CD14-positive monocyte (primary cell): ENCODE results near the gene REEP3. TPM values are rescaled to one million over a fixed set of nuclear protein-coding genes. Genes with fewer than 3 reads are reported as not detected.
A peak's percentile ranks its signal among the peaks of the same experiment; 100 is the strongest.

Experiments used
- DNase-seq, 3 donors: peaks; one replicate each; pipeline ENCODE4 v3.0.0-alpha.2; 2011 to 2022
- H2AFZ ChIP-seq: 2 replicates; pipeline ENCODE4 v1.6.0; 2012; ENCODE audit warnings: mild to moderate bottlenecking, low read depth, low read length, inconsistent platforms; ENCODE audit not compliant: insufficient read depth, poor library complexity, severe bottlenecking
- H3K27ac ChIP-seq, 2 donors: 1 replicate in 1 of 2; 2 replicates in 1 of 2; pipeline ENCODE4 v1.5.1; 2012 to 2013; ENCODE audit warnings: low read length in 2 of 2, control low read depth in 1 of 2, inconsistent platforms in 1 of 2, low read depth in 1 of 2, mild to moderate bottlenecking in 1 of 2
- H3K27me3 ChIP-seq, 2 donors: one replicate each; pipeline versions ENCODE4 v1.6.0 to v1.6.1; 2011 to 2013; ENCODE audit warnings: low read length in 2 of 2; ENCODE audit not compliant: control insufficient read depth in 2 of 2, insufficient read depth in 2 of 2
- H3K36me3 ChIP-seq, 2 donors: replicated peaks in 1 of 2; 1 replicate in 1 of 2; 2 replicates in 1 of 2; pipeline versions ENCODE4 v1.5.1 to v1.6.1; 2012 to 2013; ENCODE audit warnings: low read length in 2 of 2, control low read depth in 1 of 2, inconsistent platforms in 1 of 2, mild to moderate bottlenecking in 1 of 2; ENCODE audit not compliant: insufficient read depth in 2 of 2, control insufficient read depth in 1 of 2
- H3K4me1 ChIP-seq, 2 donors: 1 replicate in 1 of 2; 2 replicates in 1 of 2; pipeline versions ENCODE4 v1.5.1 to v1.6.1; 2012 to 2013; ENCODE audit warnings: low read length in 2 of 2, control low read depth in 1 of 2, inconsistent platforms in 1 of 2, mild to moderate bottlenecking in 1 of 2, moderate library complexity in 1 of 2; ENCODE audit not compliant: insufficient read depth in 2 of 2, control insufficient read depth in 1 of 2
- H3K4me2 ChIP-seq: replicated peaks from 2 replicates; pipeline ENCODE3; 2012; ENCODE audit warnings: low read length, moderate library complexity, mild to moderate bottlenecking; ENCODE audit not compliant: poor library complexity, severe bottlenecking; ENCODE audit errors: extremely low read depth
- H3K4me3 ChIP-seq, 3 experiments: fragments of 200-600 bp in 1 of 3; sonication (generic) in 1 of 3; replicated peaks in 1 of 3; 1 replicate in 2 of 3; 2 replicates in 1 of 3; pipeline ENCODE4 v1.5.1; 2011 to 2013; ENCODE audit warnings: low read length in 3 of 3, mild to moderate bottlenecking in 3 of 3, control low read depth in 2 of 3, low read depth in 2 of 3, inconsistent platforms in 1 of 3, moderate library complexity in 1 of 3
- H3K79me2 ChIP-seq: 2 replicates; pipeline ENCODE4 v1.6.0; 2012; ENCODE audit warnings: mild to moderate bottlenecking, control low read depth, inconsistent platforms, low read length, moderate library complexity; ENCODE audit not compliant: insufficient read depth
- H3K9ac ChIP-seq: 2 replicates; pipeline ENCODE4 v1.6.0; 2017; ENCODE audit warnings: low read length, mild to moderate bottlenecking; ENCODE audit not compliant: insufficient read depth, poor library complexity, severe bottlenecking
- H3K9me3 ChIP-seq, 2 donors: replicated peaks in 1 of 2; 1 replicate in 1 of 2; 2 replicates in 1 of 2; pipeline versions ENCODE4 v1.5.1 to v1.6.1; 2012 to 2013; ENCODE audit warnings: low read length in 2 of 2, control low read depth in 1 of 2; ENCODE audit not compliant: control insufficient read depth in 1 of 2, insufficient read depth in 1 of 2
- H4K20me1 ChIP-seq: 2 replicates; pipeline ENCODE4 v1.6.0; 2012; ENCODE audit warnings: mild to moderate bottlenecking, low read length, control low read depth, moderate library complexity; ENCODE audit not compliant: insufficient read depth
- H3K27ac Mint-ChIP-seq, 7 donors: one replicate each; pipeline ENCODE4 v1.8.0; 2020; ENCODE audit warnings: mild to moderate bottlenecking in 7 of 7, mixed read lengths in 7 of 7, moderate library complexity in 6 of 7, inconsistent platforms in 2 of 7
- H3K27me3 Mint-ChIP-seq, 3 donors: one replicate each; pipeline ENCODE4 v1.8.0; 2021 to 2022; ENCODE audit warnings: low read depth in 3 of 3, mild to moderate bottlenecking in 3 of 3, mixed read lengths in 3 of 3, moderate library complexity in 3 of 3, inconsistent platforms in 1 of 3
- H3K36me3 Mint-ChIP-seq, 2 donors: one replicate each; pipeline ENCODE4 v1.8.0; 2020; ENCODE audit warnings: mixed read lengths in 2 of 2, inconsistent platforms in 1 of 2, mild to moderate bottlenecking in 1 of 2
- H3K4me1 Mint-ChIP-seq: one replicate; pipeline ENCODE4 v1.8.0; 2020; ENCODE audit warnings: mild to moderate bottlenecking, mixed read lengths
- H3K4me3 Mint-ChIP-seq, 2 donors: one replicate each; pipeline ENCODE4 v1.8.0; 2020; ENCODE audit warnings: mild to moderate bottlenecking in 2 of 2, mixed read lengths in 2 of 2, moderate library complexity in 1 of 2
- H3K9me3 Mint-ChIP-seq, 7 donors: one replicate each; pipeline ENCODE4 v1.8.0; 2020 to 2022; ENCODE audit warnings: mixed read lengths in 7 of 7, mild to moderate bottlenecking in 6 of 7, moderate library complexity in 6 of 7, inconsistent platforms in 2 of 7
- WGBS: methylation state at CpG from one replicate; pipeline ENCODE4 v1.1.5; 2013; ENCODE audit warnings: missing lambda C conversion rate; ENCODE audit not compliant: insufficient coverage; 5-methylcytosine and 5-hydroxymethylcytosine counted together
- intact Hi-C, 2 donors: fragments of 100-400 bp; cut with micrococcal nuclease; formaldehyde crosslinking; loops; one replicate each; pipeline versions ENCODE4 v1.15.0 to v1.15.1; 2023
- polyA plus RNA-seq, 3 donors: library from polyadenylated mRNA; depleted of rRNA in 1 of 3; unstranded in 2 of 3; stranded (reverse) in 1 of 3; fragments of 300-500 nt in 2 of 3; fragments of >200 nt in 1 of 3; fragmentation: Illumina TruSeq in 2 of 3; gene quantifications; 1 replicate in 2 of 3; 2 replicates in 1 of 3; pipeline ENCODE4 v1.2.3, GENCODE V29; 2012 to 2021
- TF ChIP-seq, protein P1 (sequence below): fragments of 200-600 bp; IDR thresholded peaks from one replicate; pipeline ENCODE4 v1.8.0; 2022; ENCODE audit warnings: antibody characterized with exemption, mild to moderate bottlenecking

REEP3 gene
- polyA plus RNA-seq, 3 donors, result 9.1 to 17.7 (median 17.7) TPM

DNA sequence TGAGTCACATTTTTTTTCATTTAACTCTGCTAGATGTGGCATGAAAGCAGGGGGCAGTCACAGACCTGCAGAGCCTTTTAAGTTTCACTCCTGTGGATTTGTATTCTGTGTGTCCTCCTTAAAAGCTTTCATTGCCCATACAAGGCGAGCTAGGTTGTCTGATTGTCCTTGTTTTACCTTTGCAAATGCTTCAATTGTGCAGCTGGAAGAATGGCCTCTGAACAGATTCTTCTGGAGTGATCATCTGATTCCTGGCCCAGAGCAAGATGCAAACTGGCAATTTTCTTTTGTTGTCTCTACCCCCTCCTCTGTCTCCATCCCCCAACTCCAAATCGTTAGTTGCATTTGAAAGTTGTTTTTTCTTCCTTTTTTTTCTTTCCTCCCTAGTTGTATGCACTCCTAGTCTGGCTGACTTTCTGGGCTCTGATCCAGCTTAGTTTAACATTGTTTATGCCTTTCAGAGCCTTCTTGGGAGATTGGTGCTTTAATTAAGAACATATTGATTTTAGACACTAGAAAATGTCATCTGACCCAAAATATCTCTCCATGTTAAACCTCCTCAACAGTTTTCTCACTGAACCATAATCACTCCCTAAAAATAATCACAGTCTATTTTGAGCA lies 150.2 kb downstream of the REEP3 start:
- no peak overlapping the region for H3K4me3 Mint-ChIP-seq
- H3K27ac ChIP-seq, result no peak overlapping the region

DNA sequence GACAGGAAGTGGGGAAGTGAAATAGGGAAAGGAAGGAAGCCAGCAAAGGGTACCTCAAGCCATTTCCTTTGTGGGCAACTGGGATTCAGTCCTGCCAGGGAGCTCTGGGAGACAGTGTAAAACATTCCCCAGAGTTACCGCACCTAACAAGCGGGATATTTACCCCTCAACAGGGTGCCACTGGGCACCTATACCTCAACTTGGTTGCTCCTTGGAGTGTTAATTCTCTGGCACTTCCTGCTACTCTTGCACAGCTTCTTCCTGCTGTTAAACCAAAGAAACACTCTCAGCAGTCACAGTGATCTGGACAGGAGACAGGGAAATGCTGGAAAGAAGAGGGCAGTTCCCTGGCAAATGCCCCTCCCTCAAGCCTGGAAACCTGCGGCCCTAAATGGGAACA lies 151.3 kb downstream of the REEP3 start:
- Histone ChIP-seq H3K9me3 (no peaks in the 10 kb centered on the region), H4K20me1 (no peaks in the 10 kb centered on the region), H3K27me3 (no peaks in the 10 kb centered on the region), H3K4me1 (no peaks in the 10 kb centered on the region), H3K36me3 (no peaks in the 10 kb centered on the region), H2AFZ (peak overlapping the region; percentile 29), H3K9ac (no peak overlapping the region), H3K27ac (no peak overlapping the region), H3K4me2 (no peak overlapping the region), H3K4me3 (no peak overlapping the region), H3K79me2 (no peaks in the 10 kb centered on the region)
- DNase-seq, result no peak
- Mint-ChIP-seq H3K27ac (peak overlapping the region in 1 of 7 donors; percentile 11), H3K36me3 (no peaks in the 10 kb centered on the region), H3K4me1 (peaks cover 9% of the 10 kb centered on the region), H3K9me3 (no peaks in the 10 kb centered on the region), H3K27me3 (peaks cover 0 to 1% (median 0%) of the 10 kb centered on the region in 3 donors), H3K4me3 (no peak overlapping the region)
- TF ChIP-seq, protein P1, sequence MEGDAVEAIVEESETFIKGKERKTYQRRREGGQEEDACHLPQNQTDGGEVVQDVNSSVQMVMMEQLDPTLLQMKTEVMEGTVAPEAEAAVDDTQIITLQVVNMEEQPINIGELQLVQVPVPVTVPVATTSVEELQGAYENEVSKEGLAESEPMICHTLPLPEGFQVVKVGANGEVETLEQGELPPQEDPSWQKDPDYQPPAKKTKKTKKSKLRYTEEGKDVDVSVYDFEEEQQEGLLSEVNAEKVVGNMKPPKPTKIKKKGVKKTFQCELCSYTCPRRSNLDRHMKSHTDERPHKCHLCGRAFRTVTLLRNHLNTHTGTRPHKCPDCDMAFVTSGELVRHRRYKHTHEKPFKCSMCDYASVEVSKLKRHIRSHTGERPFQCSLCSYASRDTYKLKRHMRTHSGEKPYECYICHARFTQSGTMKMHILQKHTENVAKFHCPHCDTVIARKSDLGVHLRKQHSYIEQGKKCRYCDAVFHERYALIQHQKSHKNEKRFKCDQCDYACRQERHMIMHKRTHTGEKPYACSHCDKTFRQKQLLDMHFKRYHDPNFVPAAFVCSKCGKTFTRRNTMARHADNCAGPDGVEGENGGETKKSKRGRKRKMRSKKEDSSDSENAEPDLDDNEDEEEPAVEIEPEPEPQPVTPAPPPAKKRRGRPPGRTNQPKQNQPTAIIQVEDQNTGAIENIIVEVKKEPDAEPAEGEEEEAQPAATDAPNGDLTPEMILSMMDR, result no peak
- 85% methylated on average over 2 of the region's 3 CpGs for WGBS
- intact Hi-C loops, result no loop called here

More for the DNA sequence above, 150.2 kb downstream of the REEP3 start:
- H3K4me3 ChIP-seq, result no peak overlapping the region
- H3K27me3 ChIP-seq, result no peaks in the 10 kb centered on the region
- no peak overlapping the region for H2AFZ ChIP-seq
- intact Hi-C loops, result no loop called here
- Mint-ChIP-seq H3K27me3 (peaks cover 0 to 1% (median 0%) of the 10 kb centered on the region in 3 donors), H3K27ac (peak overlapping the region in 1 of 7 donors; percentile 41), H3K9me3 (no peaks in the 10 kb centered on the region), H3K36me3 (no peaks in the 10 kb centered on the region), H3K4me1 (peaks cover 9% of the 10 kb centered on the region)
- H3K4me1 ChIP-seq, result no peaks in the 10 kb centered on the region
- WGBS, result no CpG with 5 or more reads among the region's 2 CpGs
- TF ChIP-seq, protein P1, result no peak
- no peak overlapping the region for H3K4me2 ChIP-seq
- no peaks in the 10 kb centered on the region for H4K20me1 ChIP-seq
- H3K9me3 ChIP-seq, result no peaks in the 10 kb centered on the region
- DNase-seq, result no peak
- no peak overlapping the region for H3K9ac ChIP-seq
- no peaks in the 10 kb centered on the region for H3K36me3 ChIP-seq
- H3K79me2 ChIP-seq, result no peaks in the 10 kb centered on the region
